Measurements from ENCODE around the gene FRMPD4.

DNA sequence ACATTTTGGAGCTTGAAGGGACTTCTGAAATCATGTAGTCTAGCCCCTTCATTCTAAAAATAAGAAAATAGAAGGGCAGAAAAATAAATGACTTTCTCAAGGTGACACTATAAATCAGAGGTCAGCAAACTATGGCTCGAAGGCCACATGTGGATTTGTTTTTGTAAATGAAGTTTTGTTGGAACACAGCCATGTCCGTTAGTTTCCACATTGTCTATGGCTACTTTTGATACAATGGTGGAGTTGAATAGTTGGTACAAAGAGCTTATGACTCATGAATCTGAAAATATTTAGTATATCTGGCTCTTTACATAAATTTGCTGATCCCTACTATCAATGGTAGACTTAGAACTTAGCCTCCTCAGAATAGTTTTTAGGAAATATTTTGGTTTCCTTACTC is 350.5 kb downstream of the FRMPD4 start:
- TF ChIP-seq SP1 (IDR thresholded peaks at IDR 0.05) (no peak), HDGF (IDR thresholded peaks at IDR 0.05; ENCODE audit: borderline replicate concordance) (no peak), TARDBP (IDR thresholded peaks at IDR 0.05) (no peak), FOXK2 (IDR thresholded peaks at IDR 0.05) (no peak)
- TF ChIP-seq, protein P1, sequence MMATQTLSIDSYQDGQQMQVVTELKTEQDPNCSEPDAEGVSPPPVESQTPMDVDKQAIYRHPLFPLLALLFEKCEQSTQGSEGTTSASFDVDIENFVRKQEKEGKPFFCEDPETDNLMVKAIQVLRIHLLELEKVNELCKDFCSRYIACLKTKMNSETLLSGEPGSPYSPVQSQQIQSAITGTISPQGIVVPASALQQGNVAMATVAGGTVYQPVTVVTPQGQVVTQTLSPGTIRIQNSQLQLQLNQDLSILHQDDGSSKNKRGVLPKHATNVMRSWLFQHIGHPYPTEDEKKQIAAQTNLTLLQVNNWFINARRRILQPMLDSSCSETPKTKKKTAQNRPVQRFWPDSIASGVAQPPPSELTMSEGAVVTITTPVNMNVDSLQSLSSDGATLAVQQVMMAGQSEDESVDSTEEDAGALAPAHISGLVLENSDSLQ (IDR thresholded peaks at IDR 0.05), result no peak

Data from HEK293T (cell line).